ENCODE results near the gene OTULINL. TPM values are rescaled to one million over a fixed set of nuclear protein-coding genes. Genes with fewer than 3 reads are reported as not detected.

Gene OTULINL
- total and polyA plus RNA-seq, 4 experiments from 2014 or later: 17.8 to 39.6 (median 25.5) TPM

DNA sequence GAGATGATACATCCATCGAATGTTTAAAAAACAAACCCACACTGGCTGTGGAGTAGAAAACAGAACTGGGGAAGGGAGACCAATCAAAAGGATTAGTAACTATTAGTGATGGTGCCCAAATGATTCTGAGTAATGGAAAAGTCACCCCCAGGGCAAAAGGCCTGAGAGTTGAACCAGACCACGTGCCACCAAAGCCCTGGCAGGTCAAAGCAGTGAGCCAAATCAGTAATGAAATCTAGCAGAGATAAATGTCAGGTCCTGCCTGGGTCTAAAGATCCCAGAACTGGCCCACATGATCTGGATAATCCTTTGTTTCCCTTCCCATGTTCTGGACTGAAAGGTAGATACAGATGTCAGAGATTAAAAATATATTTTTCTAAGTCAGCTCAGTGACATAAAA, 9.4 kb downstream of the OTULINL start:
- peaks cover 60% of the 10 kb centered on the region for H3K4me1 ChIP-seq (ENCODE audit: insufficient read depth, low read length)
- intact Hi-C loops (cut with micrococcal nuclease): loop anchor here (10.0 kb wide), 1 partner anchor 404 kb away; no protein-coding TSS in a partner anchor
- no peak overlapping the region for H3K4me3 ChIP-seq (ENCODE audit: low read length in 2 of 2)
- DNase-seq: no peak
- POLR2A ChIA-PET (ENCODE audit: partially characterized antibody): interaction anchor here (6.6 kb wide), 1 partner anchor 7 kb away, joined by 108 read pairs; the partner anchor contains the start of gene OTULINL
- peaks cover 0 to 2% (median 0%) of the 10 kb centered on the region in 8 donors for H3K9me3 Mint-ChIP-seq
- H3K27me3 ChIP-seq (ENCODE audit: insufficient read depth, low read length): no peaks in the 10 kb centered on the region
- CTCF ChIA-PET (ENCODE audit: partially characterized antibody): interaction anchor here (1.1 to 7.2 kb wide), 3 partner anchors 8 to 58 kb away, joined by 3 to 36 read pairs (median 28); partner anchors contain the start of gene OTULINL
- peak overlapping the region; percentile 38 to 88 (median 67) for H3K27ac Mint-ChIP-seq
- H3K4me3 Mint-ChIP-seq: peak overlapping the region in 2 of 8 donors; percentile 12 to 29
- no peaks in the 10 kb centered on the region for H3K27me3 Mint-ChIP-seq
- H3K27ac ChIP-seq (ENCODE audit: low read depth, low read length): no peak overlapping the region
- no peaks in the 10 kb centered on the region for H3K9me3 ChIP-seq (ENCODE audit: control insufficient read depth in 1 of 2, low read length in 2 of 2)
- no peaks in the 10 kb centered on the region for H3K36me3 ChIP-seq (ENCODE audit: insufficient read depth, low read length)
- peaks cover 64 to 94% (median 76%) of the 10 kb centered on the region in 4 donors for H3K4me1 Mint-ChIP-seq
- no peaks in the 10 kb centered on the region for H3K36me3 Mint-ChIP-seq

DNA sequence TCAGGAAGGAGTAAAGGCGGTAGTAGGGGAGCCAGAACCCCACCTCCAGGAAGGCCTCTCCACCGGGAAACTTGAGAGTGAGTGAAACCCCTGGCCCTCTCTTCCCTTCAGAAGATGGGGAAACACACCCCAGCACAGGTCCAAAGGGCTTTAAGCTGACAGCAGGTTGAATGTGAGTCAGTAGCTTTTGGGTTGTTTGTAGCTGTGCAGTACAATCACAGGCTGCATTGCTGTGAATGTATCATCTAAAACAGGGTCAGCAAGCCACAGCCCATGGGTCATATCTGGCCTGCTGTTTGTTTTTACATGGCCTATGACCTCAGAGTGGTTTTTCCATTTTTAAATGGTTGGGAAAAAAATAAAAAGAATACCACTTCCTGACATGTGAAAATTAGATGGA, 10.0 kb downstream of the OTULINL start:
- H3K9me3 ChIP-seq (ENCODE audit: control insufficient read depth in 1 of 2, low read length in 2 of 2): no peaks in the 10 kb centered on the region
- no peaks in the 10 kb centered on the region for H3K27me3 Mint-ChIP-seq
- H3K4me1 ChIP-seq (ENCODE audit: insufficient read depth, low read length): peaks cover 66% of the 10 kb centered on the region
- intact Hi-C loops (cut with micrococcal nuclease): loop anchor here (10.0 kb wide), 1 partner anchor 403 kb away; no protein-coding TSS in a partner anchor
- peaks cover 0 to 2% (median 0%) of the 10 kb centered on the region in 8 donors for H3K9me3 Mint-ChIP-seq
- no peak for DNase-seq
- H3K4me1 Mint-ChIP-seq: peaks cover 68 to 94% (median 80%) of the 10 kb centered on the region in 4 donors
- POLR2A ChIA-PET (ENCODE audit: partially characterized antibody): interaction anchor here (6.6 kb wide), 1 partner anchor 8 kb away, joined by 108 read pairs; the partner anchor contains the start of gene OTULINL
- CTCF ChIA-PET (ENCODE audit: partially characterized antibody): interaction anchor here (1.1 to 7.2 kb wide), 4 partner anchors 9 to 192 kb away, joined by 3 to 36 read pairs (median 16); partner anchors contain the start of gene OTULINL
- H3K4me3 Mint-ChIP-seq: no peak overlapping the region
- H3K36me3 ChIP-seq (ENCODE audit: insufficient read depth, low read length): no peaks in the 10 kb centered on the region
- no peak overlapping the region for H3K27ac ChIP-seq (ENCODE audit: low read depth, low read length)
- peak overlapping the region in 6 of 7 donors; percentile 53 to 98 (median 80) for H3K27ac Mint-ChIP-seq
- no peak overlapping the region for H3K4me3 ChIP-seq (ENCODE audit: low read length in 2 of 2)
- no peaks in the 10 kb centered on the region for H3K27me3 ChIP-seq (ENCODE audit: insufficient read depth, low read length)
- H3K36me3 Mint-ChIP-seq: no peaks in the 10 kb centered on the region

DNA sequence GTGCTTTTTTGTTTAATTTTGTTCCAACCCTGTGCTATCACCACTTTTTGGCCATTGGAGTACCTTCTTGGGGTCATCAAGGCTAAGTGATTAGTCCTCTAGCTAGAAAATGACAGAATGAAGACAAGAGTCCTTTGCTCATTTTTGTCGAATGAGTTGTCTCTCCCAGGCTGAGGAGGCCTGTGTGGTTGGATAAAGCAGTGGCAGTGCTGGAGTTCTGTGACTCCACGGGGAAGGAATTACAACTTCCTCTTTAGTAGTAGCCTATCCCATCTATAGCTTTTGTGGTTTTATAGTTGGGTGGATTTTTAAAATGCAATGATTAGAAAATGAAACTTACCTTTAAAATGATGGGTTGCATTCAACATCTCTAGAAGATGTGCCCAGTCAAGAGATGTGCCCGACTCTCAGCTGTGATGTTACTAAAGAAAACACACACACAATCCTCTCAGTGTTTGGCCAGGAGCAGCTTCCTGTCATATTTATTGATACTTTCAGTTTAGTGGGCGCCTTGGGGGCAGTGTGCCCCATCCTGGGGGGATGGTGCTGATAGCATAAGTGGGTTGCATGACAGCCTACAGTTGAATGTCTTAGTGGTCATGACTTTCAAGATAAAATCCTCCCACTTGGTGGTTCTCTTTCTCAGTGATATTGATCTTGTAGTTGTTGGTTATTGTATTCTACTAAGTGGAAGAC, 11.9 kb downstream of the OTULINL start:
- peak overlapping the region; percentile 55 for H3K27ac ChIP-seq (ENCODE audit: low read depth, low read length)
- intact Hi-C loops (cut with micrococcal nuclease): loop anchor here (10.0 kb wide), 1 partner anchor 401 kb away; no protein-coding TSS in a partner anchor
- H3K27ac Mint-ChIP-seq: peak overlapping the region; percentile 84 to 98 (median 96)

DNA sequence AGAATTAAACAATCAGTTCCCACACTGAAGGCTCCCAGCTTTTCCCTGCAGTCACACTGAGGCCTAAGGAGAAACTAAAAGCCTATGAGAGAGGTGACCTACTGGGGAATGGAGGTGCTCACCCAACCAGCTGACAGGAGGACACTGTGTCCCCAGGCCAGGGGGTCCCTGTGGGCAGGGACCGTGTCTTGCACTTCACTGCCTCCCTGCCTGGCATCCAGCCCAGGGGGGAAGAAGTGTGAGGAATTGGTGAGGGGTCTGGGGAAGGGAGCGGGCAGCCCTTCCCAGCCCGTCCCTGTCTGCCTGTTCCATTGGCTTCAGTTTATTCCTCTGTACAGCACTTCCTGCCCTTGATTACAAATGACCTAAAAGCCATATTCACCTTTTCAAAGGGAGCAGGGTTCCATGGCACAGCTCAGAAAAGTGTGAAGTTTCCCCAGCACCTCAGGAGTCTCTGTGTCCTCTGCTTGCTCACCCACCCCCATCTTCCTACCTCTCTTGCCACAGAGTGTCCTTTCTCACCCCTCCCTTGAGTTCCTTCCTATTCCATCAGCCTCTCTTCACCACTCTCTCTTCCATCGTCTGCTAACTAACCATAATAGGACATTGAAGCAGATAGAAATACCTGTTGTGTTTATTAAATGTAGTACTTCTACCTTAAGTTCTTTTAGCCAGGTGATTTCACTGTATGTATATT, 12.9 kb downstream of the OTULINL start:
- no peak for DNase-seq
- Mint-ChIP-seq H3K36me3 (peaks cover 0 to 1% of the 10 kb centered on the region in 2 donors), H3K27me3 (no peaks in the 10 kb centered on the region), H3K9me3 (no peaks in the 10 kb centered on the region), H3K4me3 (peak overlapping the region; percentile 78 to 88 (median 84)), H3K27ac (peak overlapping the region; percentile 84 to 98 (median 96)), H3K4me1 (peaks cover 64 to 87% (median 77%) of the 10 kb centered on the region in 4 donors)
- peak overlapping the region; percentile 55 for H3K27ac ChIP-seq (ENCODE audit: low read depth, low read length)
- H3K4me1 ChIP-seq (ENCODE audit: insufficient read depth, low read length): peaks cover 86% of the 10 kb centered on the region
- POLR2A ChIA-PET (ENCODE audit: partially characterized antibody): interaction anchor here (0.7 to 6.6 kb wide), 6 partner anchors 11 to 181 kb away, joined by 3 to 108 read pairs (median 4); partner anchors contain the start of genes OTULIN and OTULINL
- no peaks in the 10 kb centered on the region for H3K27me3 ChIP-seq (ENCODE audit: insufficient read depth, low read length)
- intact Hi-C loops (cut with micrococcal nuclease): loop anchor here (1.0 to 10.0 kb wide), 2 partner anchors 12 to 400 kb away; no protein-coding TSS in a partner anchor
- no peaks in the 10 kb centered on the region for H3K36me3 ChIP-seq (ENCODE audit: insufficient read depth, low read length)
- CTCF ChIA-PET (ENCODE audit: partially characterized antibody): interaction anchor here (2.8 to 7.2 kb wide), 3 partner anchors 12 to 195 kb away, joined by 5 to 36 read pairs (median 28); partner anchors contain the start of gene OTULINL
- no peaks in the 10 kb centered on the region for H3K9me3 ChIP-seq (ENCODE audit: control insufficient read depth in 1 of 2, low read length in 2 of 2)
- peak overlapping the region; percentile 16 to 34 for H3K4me3 ChIP-seq (ENCODE audit: low read length in 2 of 2)

More for the DNA sequence above, 11.9 kb downstream of the OTULINL start:
- Histone ChIP-seq H3K9me3 (ENCODE audit: control insufficient read depth in 1 of 2, low read length in 2 of 2) (no peaks in the 10 kb centered on the region), H3K4me1 (ENCODE audit: insufficient read depth, low read length) (peaks cover 85% of the 10 kb centered on the region), H3K27me3 (ENCODE audit: insufficient read depth, low read length) (no peaks in the 10 kb centered on the region), H3K36me3 (ENCODE audit: insufficient read depth, low read length) (no peaks in the 10 kb centered on the region), H3K4me3 (ENCODE audit: low read length in 2 of 2) (no peak overlapping the region)
- Mint-ChIP-seq H3K4me3 (peak overlapping the region in 7 of 8 donors; percentile 51 to 88 (median 84)), H3K4me1 (peaks cover 72 to 95% (median 86%) of the 10 kb centered on the region in 4 donors), H3K36me3 (peaks cover 0 to 1% of the 10 kb centered on the region in 2 donors), H3K9me3 (no peaks in the 10 kb centered on the region), H3K27me3 (no peaks in the 10 kb centered on the region)
- peak in 3 of 5 donors; percentile 20 to 28 (median 22) for DNase-seq
- POLR2A ChIA-PET (ENCODE audit: partially characterized antibody): interaction anchor here (0.9 to 6.6 kb wide), 4 partner anchors 10 to 180 kb away, joined by 3 to 108 read pairs (median 4); partner anchors contain the start of genes OTULIN and OTULINL
- CTCF ChIA-PET (ENCODE audit: partially characterized antibody): interaction anchor here (2.8 to 7.2 kb wide), 3 partner anchors 11 to 194 kb away, joined by 5 to 36 read pairs (median 28); partner anchors contain the start of gene OTULINL

DNA sequence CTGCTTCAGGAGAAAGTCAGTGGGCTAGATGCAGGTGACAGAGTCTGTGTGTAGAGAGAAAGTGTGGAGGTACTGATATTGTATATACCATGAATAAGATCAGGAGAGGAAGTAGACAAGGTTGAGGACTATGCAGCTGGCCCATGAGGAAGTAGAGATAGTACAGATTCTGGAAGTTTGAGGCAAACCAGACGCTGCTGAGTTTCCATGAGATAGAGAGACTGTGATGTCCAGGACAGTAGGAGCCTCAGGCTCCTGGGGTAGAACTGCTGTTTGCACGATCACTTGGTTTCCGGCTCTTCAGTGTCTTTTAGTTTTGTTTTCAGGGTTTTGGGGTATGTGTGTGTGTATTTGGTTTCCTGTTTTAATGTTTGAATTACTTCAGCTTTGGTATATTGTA, 13.6 kb downstream of the OTULINL start:
- Histone ChIP-seq H3K4me1 (ENCODE audit: insufficient read depth, low read length) (peaks cover 86% of the 10 kb centered on the region), H3K27ac (ENCODE audit: low read depth, low read length) (peak overlapping the region; percentile 55), H3K27me3 (ENCODE audit: insufficient read depth, low read length) (no peaks in the 10 kb centered on the region), H3K4me3 (ENCODE audit: low read length in 2 of 2) (peak overlapping the region; percentile 16 to 34), H3K9me3 (ENCODE audit: control insufficient read depth in 1 of 2, low read length in 2 of 2) (no peaks in the 10 kb centered on the region), H3K36me3 (ENCODE audit: insufficient read depth, low read length) (no peaks in the 10 kb centered on the region)
- peaks cover 1 to 4% of the 10 kb centered on the region in 2 donors for H3K36me3 Mint-ChIP-seq
- H3K27me3 Mint-ChIP-seq: no peaks in the 10 kb centered on the region
- intact Hi-C loops (cut with micrococcal nuclease): loop anchor here (1.0 to 10.0 kb wide), 2 partner anchors 13 to 400 kb away; no protein-coding TSS in a partner anchor
- H3K9me3 Mint-ChIP-seq: no peaks in the 10 kb centered on the region
- peaks cover 68 to 90% (median 79%) of the 10 kb centered on the region in 4 donors for H3K4me1 Mint-ChIP-seq
- POLR2A ChIA-PET (ENCODE audit: partially characterized antibody): interaction anchor here (0.6 to 6.6 kb wide), 5 partner anchors 12 to 77 kb away, joined by 3 to 108 read pairs (median 3); partner anchors contain the start of genes OTULIN and OTULINL
- CTCF ChIA-PET (ENCODE audit: partially characterized antibody): interaction anchor here (5.6 to 7.2 kb wide), 2 partner anchors 12 to 54 kb away, joined by 28 to 36 read pairs; partner anchors contain the start of gene OTULINL
- DNase-seq: peak; percentile 40 to 56 (median 49)
- H3K4me3 Mint-ChIP-seq: peak overlapping the region; percentile 78 to 88 (median 84)
- H3K27ac Mint-ChIP-seq: peak overlapping the region; percentile 84 to 98 (median 96)

DNA sequence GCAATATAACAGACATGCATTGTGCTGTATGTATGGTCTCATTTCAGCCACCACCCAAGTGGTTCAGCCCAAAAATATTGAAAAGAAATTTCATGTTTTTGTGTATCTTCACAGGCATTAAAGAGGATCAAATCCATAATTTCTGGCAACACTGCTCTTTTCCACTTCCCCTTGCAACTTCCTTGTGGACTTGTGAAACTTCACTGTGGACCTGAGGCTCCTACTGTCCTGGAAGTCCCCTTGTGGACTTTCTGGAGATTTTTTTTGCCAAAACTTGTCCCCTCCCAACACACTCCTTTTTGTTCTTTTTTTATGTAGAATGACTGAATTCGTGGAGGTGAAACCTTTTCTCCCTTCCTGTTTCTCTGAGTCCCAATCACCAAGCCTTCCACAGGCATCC, 14.3 kb downstream of the OTULINL start:
- Mint-ChIP-seq H3K27ac (peak overlapping the region in 6 of 7 donors; percentile 42 to 98 (median 72)), H3K27me3 (no peaks in the 10 kb centered on the region), H3K36me3 (peaks cover 1 to 8% of the 10 kb centered on the region in 2 donors), H3K4me1 (peaks cover 64 to 86% (median 74%) of the 10 kb centered on the region in 4 donors), H3K9me3 (no peaks in the 10 kb centered on the region), H3K4me3 (peak overlapping the region in 7 of 8 donors; percentile 7 to 88 (median 84))
- Histone ChIP-seq H3K27ac (ENCODE audit: low read depth, low read length) (peak overlapping the region; percentile 55), H3K36me3 (ENCODE audit: insufficient read depth, low read length) (no peaks in the 10 kb centered on the region), H3K27me3 (ENCODE audit: insufficient read depth, low read length) (no peaks in the 10 kb centered on the region), H3K4me3 (ENCODE audit: low read length in 2 of 2) (peak overlapping the region in 1 of 2 donors; percentile 13), H3K4me1 (ENCODE audit: insufficient read depth, low read length) (peaks cover 79% of the 10 kb centered on the region), H3K9me3 (ENCODE audit: control insufficient read depth in 1 of 2, low read length in 2 of 2) (no peaks in the 10 kb centered on the region)
- DNase-seq: no peak
- intact Hi-C loops (cut with micrococcal nuclease): loop anchor here (1.0 to 10.0 kb wide), 2 partner anchors 14 to 399 kb away; no protein-coding TSS in a partner anchor
- POLR2A ChIA-PET (ENCODE audit: partially characterized antibody): interaction anchor here (0.6 to 6.6 kb wide), 5 partner anchors 12 to 76 kb away, joined by 3 to 108 read pairs (median 3); partner anchors contain the start of genes OTULIN and OTULINL
- CTCF ChIA-PET (ENCODE audit: partially characterized antibody): interaction anchor here (5.6 to 7.2 kb wide), 2 partner anchors 13 to 53 kb away, joined by 28 to 36 read pairs; partner anchors contain the start of gene OTULINL

Measured in CD4-positive, alpha-beta memory T cell (primary cell).